ENCODE measurements around the gene INPP5B.

DNA sequence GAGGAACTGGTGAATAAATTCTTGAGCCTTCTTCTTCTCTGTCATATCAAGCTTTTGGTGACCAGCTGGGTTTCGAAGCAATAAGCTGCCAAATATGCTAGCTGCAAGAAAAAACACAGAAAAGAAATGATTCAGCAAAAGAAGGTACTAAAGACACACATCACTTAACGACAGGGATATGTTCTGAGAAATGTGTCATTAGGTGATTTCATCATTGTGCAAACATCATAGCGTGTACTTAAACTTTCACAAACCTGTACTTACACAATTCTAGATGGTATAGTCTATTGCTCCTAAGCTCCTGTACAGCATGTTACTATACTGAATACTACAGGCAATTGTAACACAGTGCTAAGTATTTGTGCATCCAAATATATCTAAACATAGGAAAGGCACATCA is 84.5 kb downstream of the INPP5B start:
- no peak for TF ChIP-seq POLR2A (IDR thresholded peaks at IDR 0.05)
- TF ChIP-seq POLR2AphosphoS5 (IDR thresholded peaks at IDR 0.05): no peak
- TF ChIP-seq, protein P1, sequence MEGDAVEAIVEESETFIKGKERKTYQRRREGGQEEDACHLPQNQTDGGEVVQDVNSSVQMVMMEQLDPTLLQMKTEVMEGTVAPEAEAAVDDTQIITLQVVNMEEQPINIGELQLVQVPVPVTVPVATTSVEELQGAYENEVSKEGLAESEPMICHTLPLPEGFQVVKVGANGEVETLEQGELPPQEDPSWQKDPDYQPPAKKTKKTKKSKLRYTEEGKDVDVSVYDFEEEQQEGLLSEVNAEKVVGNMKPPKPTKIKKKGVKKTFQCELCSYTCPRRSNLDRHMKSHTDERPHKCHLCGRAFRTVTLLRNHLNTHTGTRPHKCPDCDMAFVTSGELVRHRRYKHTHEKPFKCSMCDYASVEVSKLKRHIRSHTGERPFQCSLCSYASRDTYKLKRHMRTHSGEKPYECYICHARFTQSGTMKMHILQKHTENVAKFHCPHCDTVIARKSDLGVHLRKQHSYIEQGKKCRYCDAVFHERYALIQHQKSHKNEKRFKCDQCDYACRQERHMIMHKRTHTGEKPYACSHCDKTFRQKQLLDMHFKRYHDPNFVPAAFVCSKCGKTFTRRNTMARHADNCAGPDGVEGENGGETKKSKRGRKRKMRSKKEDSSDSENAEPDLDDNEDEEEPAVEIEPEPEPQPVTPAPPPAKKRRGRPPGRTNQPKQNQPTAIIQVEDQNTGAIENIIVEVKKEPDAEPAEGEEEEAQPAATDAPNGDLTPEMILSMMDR (IDR thresholded peaks at IDR 0.05): no peak

Data from gastroesophageal sphincter (tissue), 3 donors.